H9 (cell line): Measurements from ENCODE around the gene CSF1. TPM values are rescaled to one million over a fixed set of nuclear protein-coding genes. Genes with fewer than 3 reads are reported as not detected.

Experiments used
- DNase-seq: peaks from one replicate; pipeline ENCODE4 v3.0.0-alpha.2; 2017
- H2AFZ ChIP-seq: one replicate; pipeline ENCODE4 v1.6.1; 2013; ENCODE audit warnings: mild to moderate bottlenecking, low read length, control low read depth, moderate library complexity
- H2AK5ac ChIP-seq: 2 replicates; pipeline ENCODE4 v1.6.1; 2013; ENCODE audit warnings: low read length, control low read depth, mixed read lengths; ENCODE audit not compliant: insufficient read length
- H2BK120ac ChIP-seq: one replicate; pipeline ENCODE4 v1.6.1; 2013; ENCODE audit warnings: low read depth, mild to moderate bottlenecking, low read length, control low read depth, inconsistent platforms; ENCODE audit not compliant: poor library complexity, severe bottlenecking
- H2BK12ac ChIP-seq: 2 replicates; pipeline ENCODE4 v1.6.1; 2013; ENCODE audit warnings: low read length, control low read depth, mixed read lengths, low read depth; ENCODE audit not compliant: insufficient read length
- H2BK15ac ChIP-seq: 2 replicates; pipeline ENCODE4 v1.6.1; 2013; ENCODE audit warnings: low read depth, low read length, control low read depth
- H2BK20ac ChIP-seq: one replicate; pipeline ENCODE4 v1.6.1; 2013; ENCODE audit warnings: low read depth, mild to moderate bottlenecking, low read length, control low read depth, inconsistent platforms; ENCODE audit not compliant: poor library complexity, severe bottlenecking
- H2BK5ac ChIP-seq: 2 replicates; pipeline ENCODE4 v1.6.1; 2013; ENCODE audit warnings: low read length, control low read depth, mixed read lengths; ENCODE audit not compliant: insufficient read length
- H3K14ac ChIP-seq: 2 replicates; pipeline ENCODE4 v1.6.1; 2013; ENCODE audit warnings: low read length, control low read depth; ENCODE audit not compliant: insufficient read depth
- H3K18ac ChIP-seq: 2 replicates; pipeline ENCODE4 v1.6.1; 2013; ENCODE audit warnings: low read depth, mild to moderate bottlenecking, mixed read lengths, low read length, control low read depth; ENCODE audit not compliant: insufficient read length
- H3K23ac ChIP-seq: 2 replicates; pipeline ENCODE4 v1.6.1; 2013; ENCODE audit warnings: low read length, control low read depth, mixed read lengths, low read depth; ENCODE audit not compliant: insufficient read length
- H3K23me2 ChIP-seq: 2 replicates; pipeline ENCODE4 v1.6.1; 2013; ENCODE audit warnings: low read depth, mild to moderate bottlenecking, mixed read lengths, low read length, control low read depth; ENCODE audit not compliant: insufficient read length, poor library complexity, severe bottlenecking
- H3K27ac ChIP-seq: 2 replicates; pipeline ENCODE4 v1.5.1; 2013; ENCODE audit warnings: low read length, control low read depth, mixed read lengths, low read depth; ENCODE audit not compliant: insufficient read length
- H3K27me3 ChIP-seq: 2 replicates; pipeline ENCODE4 v1.6.1; 2013; ENCODE audit warnings: low read length, control low read depth, inconsistent platforms; ENCODE audit not compliant: insufficient read depth
- H3K4ac ChIP-seq: 2 replicates; pipeline ENCODE4 v1.6.1; 2013; ENCODE audit warnings: low read depth, mild to moderate bottlenecking, control low read depth, inconsistent platforms, low read length, moderate library complexity
- H3K4me1 ChIP-seq: 2 replicates; pipeline ENCODE4 v1.6.1; 2013; ENCODE audit warnings: low read length, control low read depth, inconsistent platforms; ENCODE audit not compliant: insufficient read depth
- H3K4me2 ChIP-seq: 2 replicates; pipeline ENCODE4 v1.6.1; 2013; ENCODE audit warnings: low read length, control low read depth, mixed read lengths; ENCODE audit not compliant: insufficient read length, insufficient read depth
- H3K56ac ChIP-seq: 2 replicates; pipeline ENCODE4 v1.6.1; 2013; ENCODE audit warnings: low read depth, mild to moderate bottlenecking, mixed read lengths, low read length, control low read depth; ENCODE audit not compliant: insufficient read length
- H3K79me1 ChIP-seq: 2 replicates; pipeline ENCODE4 v1.6.1; 2013; ENCODE audit warnings: low read depth, mild to moderate bottlenecking, moderate library complexity, low read length, control low read depth, inconsistent platforms; ENCODE audit not compliant: insufficient read depth, poor library complexity, severe bottlenecking
- H3K79me2 ChIP-seq: 2 replicates; pipeline ENCODE4 v1.6.1; 2013; ENCODE audit warnings: low read length, control low read depth, inconsistent platforms; ENCODE audit not compliant: insufficient read depth
- H3K9ac ChIP-seq: 2 replicates; pipeline ENCODE4 v1.6.1; 2013; ENCODE audit warnings: low read length, control low read depth, mixed read lengths; ENCODE audit not compliant: insufficient read length; ENCODE audit errors: extremely low read depth
- H3K9me3 ChIP-seq: one replicate; pipeline ENCODE4 v1.6.1; 2013; ENCODE audit warnings: low read depth, low read length, inconsistent platforms; ENCODE audit not compliant: control insufficient read depth
- H3T11ph ChIP-seq: one replicate; pipeline ENCODE4 v1.6.1; 2013; ENCODE audit warnings: mild to moderate bottlenecking, low read length, control low read depth, inconsistent platforms
- H4K20me1 ChIP-seq: one replicate; pipeline ENCODE4 v1.6.1; 2013; ENCODE audit not compliant: control insufficient read depth, insufficient read length, insufficient read depth
- H4K5ac ChIP-seq: 2 replicates; pipeline ENCODE4 v1.6.1; 2013; ENCODE audit warnings: low read depth, mild to moderate bottlenecking, mixed read lengths, low read length, control low read depth; ENCODE audit not compliant: insufficient read length
- H4K8ac ChIP-seq: replicated peaks from 2 replicates; pipeline ENCODE4 v1.6.1; 2013; ENCODE audit warnings: low read length, control low read depth, mixed read lengths, low read depth; ENCODE audit not compliant: insufficient read length
- H4K91ac ChIP-seq: 2 replicates; pipeline ENCODE4 v1.6.1; 2013; ENCODE audit warnings: low read depth, mild to moderate bottlenecking, moderate library complexity, mixed read lengths, low read length, control low read depth; ENCODE audit not compliant: insufficient read length
- H3K27ac Mint-ChIP-seq, 3 experiments: 2 replicates in 2 of 3; 3 replicates in 1 of 3; pipeline ENCODE4 v1.8.0; 2020 to 2021; ENCODE audit warnings: mixed read lengths in 3 of 3, mild to moderate bottlenecking in 1 of 3, moderate library complexity in 1 of 3
- H3K27me3 Mint-ChIP-seq: 2 replicates; pipeline ENCODE4 v1.8.0; 2021; ENCODE audit warnings: low read depth, mild to moderate bottlenecking, moderate library complexity, mixed read lengths
- H3K36me3 Mint-ChIP-seq, 3 experiments: 2 replicates in 2 of 3; 3 replicates in 1 of 3; pipeline ENCODE4 v1.8.0; 2020 to 2021; ENCODE audit warnings: low read depth in 3 of 3, mixed read lengths in 3 of 3; ENCODE audit not compliant: insufficient read depth in 1 of 3
- H3K4me1 Mint-ChIP-seq, 2 experiments: 2 replicates each; pipeline ENCODE4 v1.8.0; 2020; ENCODE audit warnings: mixed read lengths in 2 of 2
- H3K4me3 Mint-ChIP-seq, 2 experiments: 2 replicates in 1 of 2; 3 replicates in 1 of 2; pipeline ENCODE4 v1.8.0; 2020 to 2021; ENCODE audit warnings: mild to moderate bottlenecking in 2 of 2, mixed read lengths in 2 of 2, moderate library complexity in 1 of 2
- H3K9me3 Mint-ChIP-seq, 2 experiments: 2 replicates in 1 of 2; 3 replicates in 1 of 2; pipeline ENCODE4 v1.8.0; 2020; ENCODE audit warnings: mild to moderate bottlenecking in 2 of 2, mixed read lengths in 2 of 2, moderate library complexity in 1 of 2
- WGBS: extraction: QIAGEN DNeasy Blood & Tissue Kit; methylation state at CpG from one replicate; pipeline ENCODE4 v1.1.7; 2013; ENCODE audit warnings: missing lambda C conversion rate, low lambda C conversion rate, mixed read lengths; ENCODE audit not compliant: insufficient read length; ENCODE audit errors: extremely low coverage; 5-methylcytosine and 5-hydroxymethylcytosine counted together
- total RNA-seq: library from RNA; stranded (reverse); gene quantifications from 2 replicates; pipeline ENCODE4 v1.2.1, GENCODE V29; 2021
- TF ChIP-seq, protein P1 (sequence below): fragments of 200-600 bp; sonication (generic); conservative IDR thresholded peaks from 3 replicates; pipeline ENCODE4 v1.8.0; 2021; ENCODE audit warnings: antibody characterized with exemption, mild to moderate bottlenecking

The CSF1 gene
- total RNA-seq, 1 experiment from 2014 or later, result 2.3 TPM

DNA sequence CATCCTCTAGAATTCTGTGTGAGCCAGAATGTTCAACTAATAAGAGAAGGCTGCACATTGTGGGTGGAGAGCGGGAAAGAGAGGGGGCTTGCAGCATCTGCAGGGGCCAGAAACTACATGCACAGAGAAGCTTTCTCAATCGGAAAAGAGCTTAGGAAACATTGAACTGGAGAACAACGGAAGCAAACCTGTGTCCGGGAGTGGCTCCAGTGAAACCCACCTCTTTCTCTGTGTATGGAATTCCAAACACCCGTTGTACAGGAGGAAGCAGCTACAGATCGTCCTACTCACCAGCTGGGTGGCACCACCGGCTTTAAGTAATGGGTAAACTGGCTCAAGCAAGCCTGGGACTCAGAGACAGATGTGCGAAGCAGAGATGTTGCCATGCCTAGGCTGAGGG is 14.0 kb upstream of the CSF1 start:
- Histone ChIP-seq H4K20me1 (no peaks in the 10 kb centered on the region), H3K56ac (no peak overlapping the region), H3K4me1 (no peaks in the 10 kb centered on the region), H2BK5ac (no peak overlapping the region), H3K4ac (no peak overlapping the region), H3K18ac (no peak overlapping the region), H4K8ac (no peak overlapping the region), H2BK120ac (no peak overlapping the region), H3K14ac (no peak overlapping the region), H3T11ph (no peak overlapping the region), H3K9ac (no peak overlapping the region), H3K27me3 (no peaks in the 10 kb centered on the region), H3K9me3 (no peaks in the 10 kb centered on the region), H4K5ac (no peak overlapping the region), H2BK15ac (no peak overlapping the region), H3K79me1 (no peaks in the 10 kb centered on the region), H2AK5ac (no peak overlapping the region), H3K4me2 (no peak overlapping the region), H3K27ac (no peak overlapping the region), H2BK12ac (no peak overlapping the region), H2BK20ac (no peak overlapping the region), H3K79me2 (no peaks in the 10 kb centered on the region), H3K23ac (no peak overlapping the region), H3K23me2 (no peaks in the 10 kb centered on the region), H2AFZ (no peak overlapping the region), H4K91ac (no peak overlapping the region)
- no peaks in the 10 kb centered on the region for H3K36me3 Mint-ChIP-seq
- no peak overlapping the region for H3K27ac Mint-ChIP-seq
- no peak overlapping the region for H3K4me3 Mint-ChIP-seq
- TF ChIP-seq, protein P1, sequence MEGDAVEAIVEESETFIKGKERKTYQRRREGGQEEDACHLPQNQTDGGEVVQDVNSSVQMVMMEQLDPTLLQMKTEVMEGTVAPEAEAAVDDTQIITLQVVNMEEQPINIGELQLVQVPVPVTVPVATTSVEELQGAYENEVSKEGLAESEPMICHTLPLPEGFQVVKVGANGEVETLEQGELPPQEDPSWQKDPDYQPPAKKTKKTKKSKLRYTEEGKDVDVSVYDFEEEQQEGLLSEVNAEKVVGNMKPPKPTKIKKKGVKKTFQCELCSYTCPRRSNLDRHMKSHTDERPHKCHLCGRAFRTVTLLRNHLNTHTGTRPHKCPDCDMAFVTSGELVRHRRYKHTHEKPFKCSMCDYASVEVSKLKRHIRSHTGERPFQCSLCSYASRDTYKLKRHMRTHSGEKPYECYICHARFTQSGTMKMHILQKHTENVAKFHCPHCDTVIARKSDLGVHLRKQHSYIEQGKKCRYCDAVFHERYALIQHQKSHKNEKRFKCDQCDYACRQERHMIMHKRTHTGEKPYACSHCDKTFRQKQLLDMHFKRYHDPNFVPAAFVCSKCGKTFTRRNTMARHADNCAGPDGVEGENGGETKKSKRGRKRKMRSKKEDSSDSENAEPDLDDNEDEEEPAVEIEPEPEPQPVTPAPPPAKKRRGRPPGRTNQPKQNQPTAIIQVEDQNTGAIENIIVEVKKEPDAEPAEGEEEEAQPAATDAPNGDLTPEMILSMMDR, result no peak
- H3K9me3 Mint-ChIP-seq, result no peaks in the 10 kb centered on the region
- DNase-seq, result no peak
- peaks cover 2 to 3% of the 10 kb centered on the region in 2 experiments; a peak in 3 of 4 replicates for H3K4me1 Mint-ChIP-seq
- no CpG with 5 or more reads among the region's 8 CpGs for WGBS
- H3K27me3 Mint-ChIP-seq, result peaks cover 2% of the 10 kb centered on the region; the same call in 1 of the 2 replicates
